HepG2 (cell line): ENCODE measurements around the gene KRTAP10-4. TPM values are rescaled to one million over a fixed set of nuclear protein-coding genes. Genes with fewer than 3 reads are reported as not detected.

Experiments used
- GRHL1 ChIP-seq: sonication (generic); formaldehyde crosslinking; conservative IDR thresholded peaks from 2 replicates; pipeline ENCODE4 v1.8.0; 2022; ENCODE audit warnings: missing genetic modification reagents
- KLF9 ChIP-seq: IDR thresholded peaks from 2 replicates; pipeline ENCODE4 v1.6.1; 2016; ENCODE audit warnings: low read depth
- MNT ChIP-seq: fragments of 450-650 bp; IDR thresholded peaks from 2 replicates; pipeline ENCODE4 v1.6.1; 2016
- NR3C1 ChIP-seq: sonication (generic); formaldehyde crosslinking; IDR thresholded peaks from 2 replicates; pipeline ENCODE4 v1.4.0; 2020; ENCODE audit warnings: missing genetic modification reagents
- PATZ1 ChIP-seq: sonication (generic); formaldehyde crosslinking; IDR thresholded peaks from 2 replicates; pipeline ENCODE4 v1.4.0; 2020; ENCODE audit warnings: missing genetic modification reagents
- RXRB ChIP-seq: IDR thresholded peaks from 2 replicates; pipeline ENCODE4 v1.6.1; 2016; ENCODE audit warnings: borderline replicate concordance, missing genetic modification reagents, missing compliant biosample characterization
- SIX4 ChIP-seq: sonication (generic); formaldehyde crosslinking; IDR thresholded peaks from 2 replicates; pipeline ENCODE4 v1.4.0; 2020; ENCODE audit warnings: missing genetic modification reagents
- SOX13 ChIP-seq, 3 experiments: fragments of 450-650 bp in 1 of 3; sonication (generic) in 1 of 3; formaldehyde crosslinking in 1 of 3; IDR thresholded peaks in 2 of 3; conservative IDR thresholded peaks in 1 of 3; 2 replicates each; pipeline versions ENCODE4 v1.5.0 to v1.6.1; 2016 to 2020; ENCODE audit warnings: antibody characterized with exemption in 1 of 3, mild to moderate bottlenecking in 1 of 3, missing compliant biosample characterization in 1 of 3, missing genetic modification reagents in 1 of 3, moderate library complexity in 1 of 3
- SRY ChIP-seq: sonication (generic); formaldehyde crosslinking; IDR thresholded peaks from 2 replicates; pipeline ENCODE4 v1.8.0; 2022; ENCODE audit warnings: mild to moderate bottlenecking, missing genetic modification reagents
- TFDP1 ChIP-seq: IDR thresholded peaks from 2 replicates; pipeline ENCODE4 v1.6.1; 2016; ENCODE audit warnings: missing compliant biosample characterization, missing genetic modification reagents, borderline replicate concordance
- XRCC5 ChIP-seq: fragments of 200-400 bp; formaldehyde crosslinking; optimal IDR thresholded peaks from 2 replicates; pipeline ENCODE3; 2017; ENCODE audit warnings: mild to moderate bottlenecking, low read length
- ZNF235 ChIP-seq: sonication (generic); formaldehyde crosslinking; IDR thresholded peaks from 2 replicates; pipeline ENCODE4 v1.8.1; 2023; ENCODE audit warnings: mild to moderate bottlenecking, missing genetic modification reagents, borderline replicate concordance
- ZNF512B ChIP-seq: sonication (generic); formaldehyde crosslinking; IDR thresholded peaks from 2 replicates; pipeline ENCODE4 v1.5.1; 2020; ENCODE audit warnings: missing genetic modification reagents, mild to moderate bottlenecking, borderline replicate concordance
- ZNF784 ChIP-seq: sonication (generic); formaldehyde crosslinking; IDR thresholded peaks from 2 replicates; pipeline ENCODE4 v1.5.1; 2020; ENCODE audit warnings: missing genetic modification reagents, mild to moderate bottlenecking, borderline replicate concordance
- polyA plus RNA-seq, 8 experiments: library from polyadenylated mRNA; depleted of rRNA in 3 of 8; stranded (reverse) in 7 of 8; unstranded in 1 of 8; fragments of >200 nt; fragmentation: Illumina TruSeq in 4 of 8; extraction: Trizol in 4 of 8; gene quantifications; 2 replicates each; pipeline versions ENCODE4 v1.2.1 to v1.2.3, GENCODE V29; 2011 to 2016; ENCODE audit warnings: low read depth in 4 of 8, missing spikeins in 1 of 8, mixed read lengths in 1 of 8; ENCODE audit not compliant: insufficient read depth in 1 of 8
- total RNA-seq, 5 experiments: library from RNA; depleted of rRNA; stranded (reverse); fragments of >200 nt; fragmentation: Illumina TruSeq; extraction: Trizol; gene quantifications; 2 replicates each; pipeline ENCODE4 v1.2.3, GENCODE V29; 2016; ENCODE audit warnings: low read depth in 1 of 5

KRTAP10-4 gene
- total and polyA plus RNA-seq, 2 of the 13 experiments (the other 11 are each of a cell fraction or from before 2014, with no cell fraction given) = not detected

- TF ChIP-seq ZNF512B (CRISPR knock-in tag) (no peak), ZNF784 (CRISPR knock-in tag) (no peak), GRHL1 (CRISPR knock-in tag) (no peak), ZNF235 (no peak), XRCC5 (peak; percentile 52), TFDP1 (CRISPR knock-in tag) (peak; percentile 34; the same call in 1 of the 2 replicates), SOX13 (IDR thresholded peaks at IDR 0.05) (no peak), SOX13 (CRISPR knock-in tag; conservative IDR thresholded peaks at IDR 0.05 in 1 of 2, IDR thresholded peaks at IDR 0.05 in 1 of 2) (peak in 1 of 2 experiments; percentile 72; a peak in 2 of 4 replicates), MNT (no peak), RXRB (CRISPR knock-in tag) (peak; percentile 88), SRY (CRISPR knock-in tag) (no peak), PATZ1 (CRISPR knock-in tag) (peak; percentile 61), SIX4 (CRISPR knock-in tag) (peak; percentile 55; the same call in 1 of the 2 replicates), KLF9 (CRISPR knock-in tag) (0 out of 2 replicates have a peak, but pooled peaks have one; percentile 69), NR3C1 (no peak)
Observed at GRCh38 chr21:44574457-44575306, 1.2 kb downstream of the KRTAP10-4 start (continued).
